NCI-H345 (cell line): ENCODE results near the gene IMMP2L.
"Not testable (repeated sequence)": the region's sequence is repeated elsewhere in the genome, so short reads cannot be mapped to it uniquely, and the experiment has no call there.

Experiments
- DNase-seq: peaks from one replicate; lab custom pipeline; 2025; lab: John Stamatoyannopoulos, UW

IMMP2L gene

DNA sequence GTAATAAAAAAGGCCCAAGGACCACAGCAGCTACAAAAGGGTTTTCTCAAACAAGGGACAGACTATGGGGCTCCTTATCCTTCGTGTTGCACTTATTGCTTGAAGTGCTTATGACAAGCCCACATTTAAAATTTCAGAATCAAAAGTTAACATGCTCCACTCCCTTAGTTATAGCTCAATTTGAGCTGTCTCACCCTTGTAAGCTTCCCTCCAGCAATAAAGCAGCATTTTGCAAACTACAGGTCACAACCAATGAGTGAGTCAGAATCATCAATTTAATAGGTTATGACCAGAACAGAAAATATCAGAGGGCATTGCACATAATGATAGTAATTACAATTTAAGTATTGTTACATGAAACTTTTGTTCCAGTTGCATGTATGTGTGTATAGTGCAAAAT, 53.0 kb downstream of the IMMP2L start:
- DNase-seq, result no peak

DNA sequence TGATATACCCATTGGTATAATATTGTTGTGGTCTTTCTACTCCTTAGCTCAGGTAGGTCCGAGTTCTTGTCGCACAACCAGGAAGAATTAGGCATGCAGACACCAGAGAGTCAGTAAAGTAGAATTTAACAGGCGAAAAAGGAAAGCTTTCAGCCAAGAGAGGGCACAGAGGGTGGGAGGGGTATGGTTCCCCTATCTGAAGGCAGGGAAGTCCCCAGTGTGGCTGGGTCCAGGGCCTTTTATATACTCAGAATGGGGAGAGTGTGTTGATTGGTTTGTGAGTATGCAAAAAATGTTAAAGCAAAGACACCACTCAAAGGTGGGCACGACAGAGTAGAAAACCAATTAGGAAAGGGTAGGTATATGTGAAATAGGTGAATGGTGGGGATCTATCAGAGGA, 53.9 kb downstream of the IMMP2L start:
- DNase-seq, result no peak

DNA sequence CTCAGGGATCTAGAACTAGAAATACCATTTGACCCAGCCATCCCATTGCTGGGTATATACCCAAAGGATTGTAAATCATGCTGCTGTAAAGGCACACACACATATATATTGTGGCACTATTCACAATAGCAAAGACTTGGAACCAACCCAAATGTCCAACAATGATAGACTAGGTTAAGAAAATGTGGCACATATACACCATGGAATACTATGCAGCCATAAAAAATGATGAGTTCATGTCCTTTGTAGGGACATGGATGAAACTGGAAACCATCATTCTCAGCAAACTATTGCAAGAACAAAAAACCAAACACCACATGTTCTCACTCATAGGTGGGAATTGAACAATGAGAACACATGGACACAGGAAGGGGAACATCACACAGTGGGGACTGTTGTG, 56.9 kb downstream of the IMMP2L start:
- DNase-seq, result not testable (repeated sequence)

DNA sequence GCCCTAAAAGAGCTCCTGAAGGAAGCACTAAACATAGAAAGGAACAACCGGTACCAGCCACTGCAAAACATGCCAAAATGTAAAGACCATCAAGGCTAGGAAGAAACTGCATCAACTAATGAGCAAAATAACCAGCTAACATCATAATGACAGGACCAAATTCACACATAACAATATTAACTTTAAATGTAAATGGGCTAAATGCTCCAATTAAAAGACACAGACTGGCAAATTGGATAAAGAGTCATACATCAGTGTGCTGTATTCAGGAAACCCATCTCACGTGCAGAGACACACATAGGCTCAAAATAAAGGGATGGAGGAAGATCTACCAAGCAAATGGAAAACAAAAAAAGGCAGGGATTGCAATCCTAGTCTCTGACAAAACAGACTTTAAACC, 60.5 kb downstream of the IMMP2L start:
- DNase-seq, result not testable (repeated sequence)

DNA sequence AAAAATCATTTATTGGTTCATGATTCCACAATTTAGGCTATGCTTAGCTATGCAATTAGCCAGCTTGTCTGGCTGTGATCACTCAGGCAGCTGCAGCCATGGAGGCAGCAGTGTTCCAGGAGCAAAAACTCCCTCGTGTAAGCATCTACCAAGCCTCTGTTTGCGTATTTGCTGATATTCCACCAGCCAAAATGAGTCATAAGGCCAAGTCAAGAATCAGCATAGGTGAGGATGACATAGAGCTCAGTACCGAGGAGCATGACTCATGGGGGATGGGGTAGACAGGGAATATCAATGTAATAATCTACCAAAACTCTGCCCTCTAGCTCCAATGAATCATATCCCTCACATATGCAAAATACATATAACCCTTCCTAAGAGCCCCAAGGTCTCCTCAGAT, 63.3 kb downstream of the IMMP2L start:
- no peak for DNase-seq

DNA sequence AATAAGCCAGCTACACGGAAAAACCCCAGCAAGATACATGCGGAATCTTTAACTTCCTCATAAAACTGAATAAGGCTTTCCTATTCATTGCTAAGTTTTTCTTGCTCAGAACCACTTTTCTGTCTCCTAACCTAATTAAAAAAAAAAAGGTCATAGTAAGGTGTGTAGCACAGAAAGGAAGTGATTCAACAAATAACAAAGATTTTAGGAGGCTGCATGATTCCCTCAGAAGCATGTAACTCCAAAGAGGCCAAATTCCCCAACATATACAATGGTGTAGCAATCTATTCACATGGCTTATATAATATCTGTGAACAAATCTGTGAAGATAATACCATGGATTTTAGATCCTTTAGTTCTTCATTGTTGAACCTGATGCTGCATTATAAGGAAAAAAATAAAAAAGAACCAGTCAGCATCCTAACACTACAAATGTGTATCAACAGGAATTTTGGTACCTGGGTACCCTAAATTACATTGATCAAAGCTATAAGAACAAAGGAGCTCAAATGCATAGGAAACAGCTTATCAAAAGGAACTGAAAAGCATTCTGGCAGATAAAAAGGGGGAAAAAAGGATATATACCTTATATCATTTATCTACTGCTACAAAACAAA, 63.8 kb downstream of the IMMP2L start:
- no peak for DNase-seq

DNA sequence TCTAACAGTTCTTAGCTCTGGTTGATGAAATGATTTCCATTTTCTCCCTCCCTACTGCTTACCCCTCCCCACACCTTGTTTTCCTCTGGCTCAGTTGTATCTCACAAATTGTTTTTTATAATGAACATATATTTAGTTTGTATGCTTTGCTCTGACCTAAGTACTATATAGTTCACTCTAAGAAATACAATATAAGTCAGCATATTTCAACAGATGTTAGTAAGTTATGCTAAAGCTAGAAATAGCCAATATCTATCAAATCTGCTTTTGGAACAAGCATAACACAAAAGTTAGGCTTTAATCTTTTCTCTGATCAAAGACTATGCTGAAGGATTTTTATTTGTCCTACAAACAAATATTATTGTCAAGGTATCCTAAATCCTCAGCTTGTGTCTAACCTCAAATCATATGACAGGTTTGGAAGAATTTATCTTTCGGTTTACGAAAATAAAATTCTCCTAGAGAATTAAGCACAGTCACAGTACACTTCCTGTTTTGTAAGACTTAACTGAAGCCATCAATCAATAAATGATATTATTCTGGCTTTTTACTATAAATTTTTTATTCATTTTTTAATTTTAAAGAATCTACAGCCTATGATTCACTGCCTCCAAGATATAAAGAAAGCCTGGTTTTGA, 67.0 kb downstream of the IMMP2L start:
- DNase-seq, result no peak

DNA sequence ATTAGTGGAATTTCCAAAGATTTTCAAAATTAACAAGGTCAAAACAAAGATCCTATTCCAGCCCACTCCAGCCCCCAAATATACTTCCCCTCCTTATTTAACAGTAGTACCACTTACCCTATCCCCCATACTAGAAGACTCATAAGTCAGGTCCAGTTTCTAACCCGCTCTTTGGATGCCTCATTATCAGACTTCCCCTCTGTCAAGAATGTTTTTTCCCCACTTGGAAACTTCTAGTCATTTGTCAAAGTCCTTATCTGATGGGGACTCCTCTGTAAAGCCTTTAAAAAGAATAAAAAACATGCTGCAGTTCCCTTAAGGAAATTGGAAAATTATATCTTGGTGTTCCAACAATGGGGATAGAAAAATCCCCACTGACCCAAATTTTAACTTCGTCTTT, 70.1 kb downstream of the IMMP2L start:
- DNase-seq, result no peak

DNA sequence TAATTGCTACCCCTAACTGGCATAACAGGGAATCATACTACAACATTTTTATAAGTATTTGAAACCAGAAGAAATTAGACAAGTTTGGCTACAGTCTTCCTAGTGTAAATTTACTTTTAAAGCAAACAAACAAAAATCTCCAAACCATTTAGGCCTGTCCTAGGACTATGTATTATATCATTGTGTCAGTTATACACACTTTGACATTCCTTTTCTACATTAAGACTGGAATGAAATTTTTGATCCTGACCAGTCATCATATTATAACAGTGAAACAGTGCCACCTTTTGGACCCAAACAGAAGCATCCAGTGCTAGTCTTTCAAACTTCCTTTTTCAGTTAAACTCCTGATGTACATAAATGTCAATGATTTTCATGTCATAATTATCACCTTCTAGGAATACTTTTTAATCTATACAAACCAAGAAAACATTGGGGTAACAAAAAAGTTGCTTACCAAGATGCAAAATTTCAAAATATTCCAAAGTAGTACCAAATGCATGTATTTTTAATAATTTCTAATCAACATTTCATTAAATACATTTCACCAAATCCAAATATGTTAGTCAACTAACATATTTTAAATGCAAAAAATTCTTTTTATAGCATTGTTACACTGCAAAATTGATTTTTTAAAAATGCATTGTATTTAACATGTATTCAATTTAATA, 75.7 kb downstream of the IMMP2L start:
- DNase-seq, result peak; percentile 60

DNA sequence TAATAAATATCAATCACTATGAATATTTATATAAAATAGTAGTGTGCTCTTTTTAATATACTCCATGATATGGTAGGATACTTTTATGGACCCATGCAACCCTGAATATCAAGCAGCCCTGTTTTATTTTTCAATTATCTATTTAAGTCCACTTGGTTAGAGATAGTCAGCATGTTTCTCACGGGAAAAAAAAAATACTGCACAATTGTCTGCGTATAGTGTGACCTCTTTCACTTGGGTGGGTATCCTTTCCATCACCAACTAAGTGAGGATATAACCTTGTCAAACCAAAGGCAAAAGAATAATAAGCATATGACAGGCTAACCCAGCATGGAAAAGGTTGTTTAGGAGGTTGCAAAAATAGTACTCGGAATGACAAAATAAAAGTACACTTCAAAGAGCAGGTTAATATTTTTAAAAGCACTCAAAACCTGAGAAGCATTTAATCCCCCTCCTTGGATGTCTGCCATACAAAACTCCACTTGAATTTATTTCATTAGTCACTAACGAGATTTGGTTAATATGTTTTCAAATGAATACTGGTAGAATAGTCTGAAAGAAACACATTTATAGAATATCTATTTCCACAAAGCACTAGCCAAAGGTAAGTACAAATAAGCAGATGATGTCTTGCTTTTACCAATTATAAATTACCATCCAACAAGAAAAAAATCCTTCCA, 76.5 kb downstream of the IMMP2L start:
- DNase-seq, result no peak

DNA sequence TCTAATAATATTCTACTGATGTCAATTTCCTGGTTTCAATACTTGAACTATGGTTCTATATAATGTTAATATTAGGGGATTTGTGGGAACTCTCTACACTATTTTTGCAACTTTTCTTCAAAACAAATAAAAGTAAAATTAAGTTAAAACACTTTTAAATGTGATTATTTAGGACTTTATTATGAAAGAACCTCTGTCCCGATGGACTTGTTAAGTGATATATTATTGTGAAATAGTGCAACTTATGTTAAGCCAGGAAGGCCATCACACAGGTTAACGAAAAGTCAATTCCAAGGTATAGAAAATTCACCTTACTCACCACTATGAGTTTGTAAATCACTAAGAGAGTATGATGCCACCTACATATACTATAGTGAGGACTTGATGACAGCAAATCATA, 79.2 kb downstream of the IMMP2L start:
- no peak for DNase-seq

DNA sequence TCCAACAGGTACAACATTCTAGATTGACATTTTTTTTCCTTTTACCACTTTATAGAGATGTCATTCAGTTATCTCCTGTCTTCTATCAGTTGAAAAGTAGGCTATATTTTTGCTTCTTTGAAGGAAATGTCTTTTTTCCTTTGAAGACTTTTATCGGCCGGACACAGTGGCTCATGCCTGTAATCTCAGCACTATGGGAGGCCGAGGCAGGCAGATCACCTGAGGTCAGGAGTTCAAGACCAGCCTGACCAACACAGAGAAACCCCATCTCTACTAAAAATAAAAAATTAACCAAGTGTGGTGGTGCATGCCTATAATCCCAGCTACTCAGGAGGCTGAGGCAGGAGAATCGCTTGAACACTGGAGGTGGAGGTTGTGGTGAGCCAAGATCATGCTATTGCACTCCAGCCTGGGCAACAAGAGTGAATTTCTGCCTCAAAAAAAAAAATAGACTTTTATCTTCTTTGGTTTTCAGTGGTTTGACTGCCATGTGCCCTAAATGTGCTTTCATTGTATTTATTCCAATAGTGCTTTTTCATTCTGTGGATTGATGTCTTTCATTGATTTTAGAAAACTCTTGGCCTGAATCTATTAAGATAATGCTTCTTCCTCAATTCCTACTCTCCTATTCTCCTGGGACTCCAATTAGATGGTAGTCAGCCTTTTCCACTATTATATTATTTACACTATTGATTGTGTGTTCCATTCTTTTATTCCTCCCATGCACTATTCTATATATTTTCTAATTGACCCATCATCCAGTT, 84.6 kb downstream of the IMMP2L start:
- DNase-seq, result no peak

DNA sequence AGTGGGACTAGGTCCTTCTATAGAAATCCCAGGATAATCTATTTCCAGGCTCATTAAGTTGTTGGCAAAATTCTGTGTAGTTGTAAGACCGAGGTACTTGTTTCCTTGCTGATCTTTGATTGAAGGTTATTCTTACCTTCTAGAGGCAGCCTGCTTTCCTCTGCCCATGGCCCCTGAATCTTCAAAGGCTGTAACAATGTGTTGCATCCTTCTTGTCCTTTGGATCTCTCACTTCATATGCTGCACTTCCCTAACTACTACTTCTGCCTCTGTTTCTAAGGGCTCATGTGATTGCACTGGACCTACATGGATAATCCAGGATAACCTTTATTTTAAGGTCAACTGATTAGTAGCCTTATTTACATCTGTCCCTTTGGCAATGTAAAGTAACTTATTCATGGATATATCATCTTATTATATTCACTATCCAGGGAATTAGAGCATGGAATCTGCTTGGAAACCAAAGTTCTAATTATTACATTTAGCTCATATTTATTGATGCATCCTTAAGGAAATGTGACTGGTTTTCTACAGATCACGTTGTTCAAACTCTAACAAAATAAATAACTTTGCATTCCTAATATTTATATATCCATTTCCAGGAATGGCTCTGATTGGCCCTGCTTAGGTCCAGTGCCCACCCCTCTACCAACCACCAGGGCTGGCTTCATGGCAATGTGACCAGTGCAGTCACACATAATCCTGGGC, 85.6 kb downstream of the IMMP2L start:
- no peak for DNase-seq

DNA sequence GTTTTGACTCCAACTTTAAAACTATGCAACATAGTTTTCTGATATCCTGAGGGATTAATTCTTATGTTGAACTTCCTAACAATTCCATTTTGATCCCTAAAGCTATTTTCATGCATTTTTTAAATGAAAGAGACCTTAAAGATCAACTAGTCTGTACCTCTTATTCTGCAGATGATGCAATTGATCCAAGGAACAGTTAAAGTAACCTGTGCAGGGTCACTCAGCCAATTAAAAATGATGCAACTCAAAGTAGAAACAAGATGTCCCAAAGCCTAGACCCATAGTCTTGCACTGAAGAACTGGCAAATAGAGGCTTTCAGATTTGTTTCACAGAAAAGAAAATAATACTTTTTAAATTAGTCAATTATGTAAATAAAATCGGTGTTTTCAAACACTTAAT, 86.3 kb downstream of the IMMP2L start:
- no peak for DNase-seq

DNA sequence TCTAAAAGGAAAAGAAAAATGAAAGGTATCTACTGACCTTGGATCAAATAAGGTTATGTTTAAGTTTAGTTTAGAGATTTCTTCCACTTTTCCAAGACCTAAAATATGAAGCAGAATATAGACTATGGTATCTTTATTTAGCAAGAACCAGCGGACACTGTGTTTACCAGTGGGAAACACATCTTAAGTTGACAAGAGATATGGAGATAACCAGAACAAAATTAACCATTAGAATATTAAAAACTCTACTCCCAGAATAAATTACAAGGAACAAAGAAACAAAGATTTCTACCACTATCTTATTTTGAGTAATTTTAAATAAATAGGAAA, 86.9 kb downstream of the IMMP2L start:
- DNase-seq, result no peak

DNA sequence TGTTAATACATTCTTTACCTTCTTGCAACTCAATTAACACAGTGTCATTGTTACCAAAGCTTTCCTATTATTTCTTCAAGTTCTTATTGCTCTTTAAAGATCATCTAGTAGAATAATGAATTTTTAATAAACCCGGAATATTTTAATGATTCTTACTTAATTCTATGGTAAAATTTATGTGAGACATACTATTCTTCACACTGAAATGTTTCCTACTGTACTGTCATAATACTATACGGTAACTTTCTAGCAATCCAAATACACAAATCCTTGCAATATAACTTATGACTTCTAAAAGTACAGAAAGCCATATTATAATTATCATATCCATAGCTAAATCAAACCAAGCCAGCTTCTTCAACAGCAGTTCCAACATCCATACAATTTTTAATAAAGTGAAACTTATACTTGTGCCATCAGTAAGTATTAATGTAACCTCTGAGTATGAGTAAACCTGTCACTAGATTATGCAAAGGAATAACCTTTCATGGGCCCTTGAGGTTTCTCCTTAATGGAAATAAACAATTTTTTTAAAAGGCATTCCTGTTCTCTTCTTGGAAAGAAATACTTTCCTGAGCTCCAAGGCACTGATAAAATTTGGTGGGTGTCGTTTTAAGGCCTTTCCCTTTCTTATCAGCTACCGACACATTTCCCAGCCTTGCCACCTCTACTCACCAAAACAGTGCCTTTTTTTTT, 87.4 kb downstream of the IMMP2L start:
- no peak for DNase-seq

DNA sequence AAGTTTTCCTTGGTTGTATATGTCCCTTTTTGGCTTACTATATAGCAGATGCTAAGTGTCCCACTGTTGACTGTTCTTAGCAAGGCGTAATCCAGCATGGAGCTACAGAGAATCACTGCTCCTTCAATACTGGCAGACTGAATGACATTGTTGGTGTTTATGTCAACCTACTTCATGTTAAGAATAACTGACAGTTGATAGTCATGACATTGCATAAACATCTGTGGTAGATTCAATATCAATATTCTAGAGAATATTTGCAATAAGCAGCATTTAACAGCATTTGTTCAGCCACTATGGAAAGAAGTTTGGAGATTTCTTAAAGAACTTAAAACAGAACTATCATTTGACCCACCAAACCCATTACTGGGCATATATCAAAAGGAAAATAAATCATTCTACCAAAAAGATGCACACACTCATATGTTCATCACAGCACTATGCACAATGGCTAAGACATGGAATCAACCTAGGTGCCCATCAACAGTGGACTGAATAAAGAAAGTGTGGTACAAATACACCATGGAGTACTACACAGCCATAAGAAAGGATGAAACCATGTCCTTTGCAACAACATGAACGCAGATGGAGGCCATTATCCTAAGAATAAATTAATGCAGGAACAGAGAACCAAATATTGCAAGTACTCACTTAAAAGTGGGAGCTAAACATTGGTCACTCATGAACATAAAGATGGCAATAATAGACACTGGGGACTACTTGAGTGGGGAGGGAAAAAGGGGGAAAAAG, 88.7 kb downstream of the IMMP2L start:
- no peak for DNase-seq

DNA sequence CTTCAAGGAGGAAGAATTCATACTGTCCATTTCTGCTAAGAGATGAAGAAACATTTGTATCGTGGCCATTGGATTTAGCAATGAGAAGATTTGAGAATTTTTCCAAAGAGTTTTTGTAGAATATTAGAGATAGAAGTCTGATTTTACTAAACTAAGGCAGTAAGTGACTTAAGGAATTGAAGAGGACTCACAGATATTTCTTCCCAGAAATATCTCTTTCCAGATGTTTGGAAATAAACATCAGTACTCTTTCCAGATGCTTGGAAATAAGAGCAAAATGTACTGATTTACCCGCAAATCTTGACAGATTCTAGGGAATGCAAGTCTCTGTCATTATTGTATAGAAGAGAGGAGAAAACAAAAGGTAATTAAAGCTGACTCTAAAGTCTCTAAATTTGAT, 91.3 kb downstream of the IMMP2L start:
- DNase-seq, result no peak

DNA sequence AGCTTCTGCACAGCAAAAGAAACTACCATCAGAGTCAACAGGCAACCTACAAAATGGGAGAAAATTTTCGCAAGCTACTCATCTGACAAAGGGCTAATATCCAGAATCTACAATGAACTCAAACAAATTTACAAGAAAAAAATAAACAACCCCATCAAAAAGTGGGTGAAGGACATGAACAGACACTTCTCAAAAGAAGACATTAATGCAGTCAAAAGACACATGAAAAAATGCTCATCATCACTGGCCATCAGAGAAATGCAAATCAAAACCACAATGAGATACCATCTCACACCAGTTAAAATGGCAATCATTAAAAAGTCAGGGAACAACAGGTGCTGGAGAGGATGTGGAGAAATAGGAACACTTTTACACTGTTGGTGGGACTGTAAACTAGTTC, 92.4 kb downstream of the IMMP2L start:
- not testable (repeated sequence) for DNase-seq

DNA sequence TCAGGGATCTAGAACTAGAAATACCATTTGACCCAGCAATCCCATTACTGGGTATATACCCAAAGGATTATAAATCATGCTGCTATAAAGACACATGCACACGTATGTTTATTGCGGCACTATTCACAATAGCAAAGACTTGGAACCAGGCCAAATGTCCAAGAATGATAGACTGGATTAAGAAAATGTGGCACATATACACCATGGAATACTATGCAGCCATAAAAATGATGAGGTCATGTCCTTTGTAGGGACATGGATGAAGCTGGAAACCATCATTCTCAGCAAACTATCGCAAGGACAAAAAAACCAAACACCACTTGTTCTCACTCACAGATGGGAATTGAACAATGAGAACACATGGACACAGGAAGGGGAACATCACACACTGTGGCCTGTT, 96.5 kb downstream of the IMMP2L start:
- not testable (repeated sequence) for DNase-seq
